ENCODE measurements around the gene ZFP90.

DNA sequence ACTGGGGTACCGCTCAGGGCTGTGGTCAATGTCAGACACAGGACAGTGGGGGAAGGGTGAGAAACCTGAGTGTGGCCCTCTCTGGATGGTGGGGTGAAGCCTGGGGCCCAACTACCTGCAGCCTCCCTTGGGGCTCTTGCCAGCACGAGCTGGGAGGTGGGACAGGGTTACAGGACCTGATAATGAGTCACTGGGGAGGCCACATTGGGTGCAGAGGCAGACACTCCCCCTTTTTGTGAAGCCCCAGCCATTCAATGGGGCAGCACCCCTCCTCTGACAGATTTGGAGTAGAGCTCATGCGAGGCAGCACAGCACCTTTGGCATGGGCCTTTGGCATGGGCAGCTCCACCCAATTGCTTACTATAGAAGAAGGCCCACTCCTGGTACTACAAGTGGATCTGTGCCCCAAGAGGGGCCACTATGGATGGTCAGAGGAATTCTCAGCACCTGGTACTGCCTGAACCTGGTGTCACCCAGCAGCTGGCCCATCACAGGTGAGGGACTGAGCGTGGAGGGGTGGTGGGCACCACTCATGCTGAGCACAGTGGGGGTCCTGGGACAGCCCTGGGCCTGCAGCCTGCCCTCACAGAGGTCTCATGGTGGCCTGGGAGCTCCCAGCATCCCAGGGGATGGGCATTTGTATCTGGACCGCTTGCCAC, 45.5 kb upstream of the ZFP90 start:
- TF ChIP-seq, protein P1, sequence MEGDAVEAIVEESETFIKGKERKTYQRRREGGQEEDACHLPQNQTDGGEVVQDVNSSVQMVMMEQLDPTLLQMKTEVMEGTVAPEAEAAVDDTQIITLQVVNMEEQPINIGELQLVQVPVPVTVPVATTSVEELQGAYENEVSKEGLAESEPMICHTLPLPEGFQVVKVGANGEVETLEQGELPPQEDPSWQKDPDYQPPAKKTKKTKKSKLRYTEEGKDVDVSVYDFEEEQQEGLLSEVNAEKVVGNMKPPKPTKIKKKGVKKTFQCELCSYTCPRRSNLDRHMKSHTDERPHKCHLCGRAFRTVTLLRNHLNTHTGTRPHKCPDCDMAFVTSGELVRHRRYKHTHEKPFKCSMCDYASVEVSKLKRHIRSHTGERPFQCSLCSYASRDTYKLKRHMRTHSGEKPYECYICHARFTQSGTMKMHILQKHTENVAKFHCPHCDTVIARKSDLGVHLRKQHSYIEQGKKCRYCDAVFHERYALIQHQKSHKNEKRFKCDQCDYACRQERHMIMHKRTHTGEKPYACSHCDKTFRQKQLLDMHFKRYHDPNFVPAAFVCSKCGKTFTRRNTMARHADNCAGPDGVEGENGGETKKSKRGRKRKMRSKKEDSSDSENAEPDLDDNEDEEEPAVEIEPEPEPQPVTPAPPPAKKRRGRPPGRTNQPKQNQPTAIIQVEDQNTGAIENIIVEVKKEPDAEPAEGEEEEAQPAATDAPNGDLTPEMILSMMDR (IDR thresholded peaks at IDR 0.05) = no peak
- TF ChIP-seq POLR2A (IDR thresholded peaks at IDR 0.05) = no peak
